CD14-positive monocyte (primary cell): ENCODE data around the gene REXO5. TPM values are rescaled to one million over a fixed set of nuclear protein-coding genes. Genes with fewer than 3 reads are reported as not detected.

Source experiments
- DNase-seq, 3 donors: peaks; one replicate each; pipeline ENCODE4 v3.0.0-alpha.2; 2011 to 2022
- H2AFZ ChIP-seq: 2 replicates; pipeline ENCODE4 v1.6.0; 2012; ENCODE audit warnings: mild to moderate bottlenecking, low read depth, low read length, inconsistent platforms; ENCODE audit not compliant: insufficient read depth, poor library complexity, severe bottlenecking
- H3K27ac ChIP-seq, 2 donors: 1 replicate in 1 of 2; 2 replicates in 1 of 2; pipeline ENCODE4 v1.5.1; 2012 to 2013; ENCODE audit warnings: low read length in 2 of 2, control low read depth in 1 of 2, inconsistent platforms in 1 of 2, low read depth in 1 of 2, mild to moderate bottlenecking in 1 of 2
- H3K27me3 ChIP-seq, 2 donors: one replicate each; pipeline versions ENCODE4 v1.6.0 to v1.6.1; 2011 to 2013; ENCODE audit warnings: low read length in 2 of 2; ENCODE audit not compliant: control insufficient read depth in 2 of 2, insufficient read depth in 2 of 2
- H3K36me3 ChIP-seq, 2 donors: replicated peaks in 1 of 2; 1 replicate in 1 of 2; 2 replicates in 1 of 2; pipeline versions ENCODE4 v1.5.1 to v1.6.1; 2012 to 2013; ENCODE audit warnings: low read length in 2 of 2, control low read depth in 1 of 2, inconsistent platforms in 1 of 2, mild to moderate bottlenecking in 1 of 2; ENCODE audit not compliant: insufficient read depth in 2 of 2, control insufficient read depth in 1 of 2
- H3K4me1 ChIP-seq, 2 donors: 1 replicate in 1 of 2; 2 replicates in 1 of 2; pipeline versions ENCODE4 v1.5.1 to v1.6.1; 2012 to 2013; ENCODE audit warnings: low read length in 2 of 2, control low read depth in 1 of 2, inconsistent platforms in 1 of 2, mild to moderate bottlenecking in 1 of 2, moderate library complexity in 1 of 2; ENCODE audit not compliant: insufficient read depth in 2 of 2, control insufficient read depth in 1 of 2
- H3K4me2 ChIP-seq: replicated peaks from 2 replicates; pipeline ENCODE3; 2012; ENCODE audit warnings: low read length, moderate library complexity, mild to moderate bottlenecking; ENCODE audit not compliant: poor library complexity, severe bottlenecking; ENCODE audit errors: extremely low read depth
- H3K4me3 ChIP-seq, 3 experiments: fragments of 200-600 bp in 1 of 3; sonication (generic) in 1 of 3; replicated peaks in 1 of 3; 1 replicate in 2 of 3; 2 replicates in 1 of 3; pipeline ENCODE4 v1.5.1; 2011 to 2013; ENCODE audit warnings: low read length in 3 of 3, mild to moderate bottlenecking in 3 of 3, control low read depth in 2 of 3, low read depth in 2 of 3, inconsistent platforms in 1 of 3, moderate library complexity in 1 of 3
- H3K79me2 ChIP-seq: 2 replicates; pipeline ENCODE4 v1.6.0; 2012; ENCODE audit warnings: mild to moderate bottlenecking, control low read depth, inconsistent platforms, low read length, moderate library complexity; ENCODE audit not compliant: insufficient read depth
- H3K9ac ChIP-seq: 2 replicates; pipeline ENCODE4 v1.6.0; 2017; ENCODE audit warnings: low read length, mild to moderate bottlenecking; ENCODE audit not compliant: insufficient read depth, poor library complexity, severe bottlenecking
- H3K9me3 ChIP-seq, 2 donors: replicated peaks in 1 of 2; 1 replicate in 1 of 2; 2 replicates in 1 of 2; pipeline versions ENCODE4 v1.5.1 to v1.6.1; 2012 to 2013; ENCODE audit warnings: low read length in 2 of 2, control low read depth in 1 of 2; ENCODE audit not compliant: control insufficient read depth in 1 of 2, insufficient read depth in 1 of 2
- H4K20me1 ChIP-seq: 2 replicates; pipeline ENCODE4 v1.6.0; 2012; ENCODE audit warnings: mild to moderate bottlenecking, low read length, control low read depth, moderate library complexity; ENCODE audit not compliant: insufficient read depth
- H3K27ac Mint-ChIP-seq, 7 donors: one replicate each; pipeline ENCODE4 v1.8.0; 2020; ENCODE audit warnings: mild to moderate bottlenecking in 7 of 7, mixed read lengths in 7 of 7, moderate library complexity in 6 of 7, inconsistent platforms in 2 of 7
- H3K27me3 Mint-ChIP-seq, 3 donors: one replicate each; pipeline ENCODE4 v1.8.0; 2021 to 2022; ENCODE audit warnings: low read depth in 3 of 3, mild to moderate bottlenecking in 3 of 3, mixed read lengths in 3 of 3, moderate library complexity in 3 of 3, inconsistent platforms in 1 of 3
- H3K36me3 Mint-ChIP-seq, 2 donors: one replicate each; pipeline ENCODE4 v1.8.0; 2020; ENCODE audit warnings: mixed read lengths in 2 of 2, inconsistent platforms in 1 of 2, mild to moderate bottlenecking in 1 of 2
- H3K4me1 Mint-ChIP-seq: one replicate; pipeline ENCODE4 v1.8.0; 2020; ENCODE audit warnings: mild to moderate bottlenecking, mixed read lengths
- H3K4me3 Mint-ChIP-seq, 2 donors: one replicate each; pipeline ENCODE4 v1.8.0; 2020; ENCODE audit warnings: mild to moderate bottlenecking in 2 of 2, mixed read lengths in 2 of 2, moderate library complexity in 1 of 2
- H3K9me3 Mint-ChIP-seq, 7 donors: one replicate each; pipeline ENCODE4 v1.8.0; 2020 to 2022; ENCODE audit warnings: mixed read lengths in 7 of 7, mild to moderate bottlenecking in 6 of 7, moderate library complexity in 6 of 7, inconsistent platforms in 2 of 7
- WGBS: methylation state at CpG from one replicate; pipeline ENCODE4 v1.1.5; 2013; ENCODE audit warnings: missing lambda C conversion rate; ENCODE audit not compliant: insufficient coverage; 5-methylcytosine and 5-hydroxymethylcytosine counted together
- intact Hi-C, 2 donors: fragments of 100-400 bp; cut with micrococcal nuclease; formaldehyde crosslinking; loops; one replicate each; pipeline versions ENCODE4 v1.15.0 to v1.15.1; 2023
- polyA plus RNA-seq, 3 donors: library from polyadenylated mRNA; depleted of rRNA in 1 of 3; unstranded in 2 of 3; stranded (reverse) in 1 of 3; fragments of 300-500 nt in 2 of 3; fragments of >200 nt in 1 of 3; fragmentation: Illumina TruSeq in 2 of 3; gene quantifications; 1 replicate in 2 of 3; 2 replicates in 1 of 3; pipeline ENCODE4 v1.2.3, GENCODE V29; 2012 to 2021
- TF ChIP-seq, protein P1 (sequence below): fragments of 200-600 bp; IDR thresholded peaks from one replicate; pipeline ENCODE4 v1.8.0; 2022; ENCODE audit warnings: antibody characterized with exemption, mild to moderate bottlenecking

The REXO5 gene
- polyA plus RNA-seq, 3 donors: 0.52 to 1.4 (median 0.55) TPM

DNA sequence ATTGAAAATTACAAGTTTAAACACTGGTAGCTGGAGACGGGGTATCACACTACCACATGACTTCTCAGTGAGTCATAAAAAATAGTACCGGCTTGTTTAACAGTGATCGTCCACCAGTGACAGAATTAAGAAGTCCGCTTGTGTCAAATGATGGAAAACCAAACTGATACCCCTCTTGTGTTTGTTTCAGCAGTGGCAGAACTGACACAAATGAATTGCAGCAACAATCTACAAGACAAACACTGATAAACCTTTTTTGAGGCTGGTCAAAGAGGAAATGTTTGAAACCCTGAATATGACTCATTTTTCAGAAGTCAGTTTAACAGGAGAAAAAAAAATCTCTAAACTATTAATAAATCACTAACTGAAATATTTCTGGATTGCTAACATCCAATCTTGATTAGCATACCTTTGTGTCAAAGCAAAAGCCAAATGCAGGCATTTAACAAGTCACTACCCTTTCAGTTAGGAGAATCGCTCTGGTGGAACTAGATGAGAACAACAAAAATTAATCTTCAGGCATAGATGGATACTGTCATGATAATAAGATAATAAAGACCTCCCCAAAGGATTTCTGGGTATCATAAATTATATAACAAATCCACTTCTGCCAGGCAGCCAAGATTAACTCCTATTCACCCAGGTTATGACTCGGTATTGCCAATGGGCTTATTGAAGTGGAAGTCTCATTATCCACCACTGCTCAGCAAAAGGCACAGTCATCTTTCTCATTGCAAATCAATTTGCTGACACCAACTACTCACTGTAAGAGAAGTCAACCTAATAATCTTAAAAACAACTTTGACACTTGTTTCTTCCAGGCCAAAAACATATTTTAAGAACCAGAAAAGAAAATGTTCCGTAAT lies 73.1 kb downstream of the REXO5 start:
- Histone ChIP-seq H3K4me3 (no peak overlapping the region), H3K27me3 (no peaks in the 10 kb centered on the region), H3K9ac (no peak overlapping the region), H3K27ac (peak overlapping the region in 1 of 2 donors; percentile 13), H4K20me1 (peaks cover 42% of the 10 kb centered on the region), H3K36me3 (no peaks in the 10 kb centered on the region), H3K4me1 (peaks cover 16 to 25% of the 10 kb centered on the region in 2 donors), H3K79me2 (peaks cover 37% of the 10 kb centered on the region), H2AFZ (no peak overlapping the region), H3K4me2 (no peak overlapping the region), H3K9me3 (no peaks in the 10 kb centered on the region)
- intact Hi-C loops: no loop called here
- peaks cover 45% of the 10 kb centered on the region for H3K4me1 Mint-ChIP-seq
- H3K9me3 Mint-ChIP-seq: no peaks in the 10 kb centered on the region
- TF ChIP-seq, protein P1, sequence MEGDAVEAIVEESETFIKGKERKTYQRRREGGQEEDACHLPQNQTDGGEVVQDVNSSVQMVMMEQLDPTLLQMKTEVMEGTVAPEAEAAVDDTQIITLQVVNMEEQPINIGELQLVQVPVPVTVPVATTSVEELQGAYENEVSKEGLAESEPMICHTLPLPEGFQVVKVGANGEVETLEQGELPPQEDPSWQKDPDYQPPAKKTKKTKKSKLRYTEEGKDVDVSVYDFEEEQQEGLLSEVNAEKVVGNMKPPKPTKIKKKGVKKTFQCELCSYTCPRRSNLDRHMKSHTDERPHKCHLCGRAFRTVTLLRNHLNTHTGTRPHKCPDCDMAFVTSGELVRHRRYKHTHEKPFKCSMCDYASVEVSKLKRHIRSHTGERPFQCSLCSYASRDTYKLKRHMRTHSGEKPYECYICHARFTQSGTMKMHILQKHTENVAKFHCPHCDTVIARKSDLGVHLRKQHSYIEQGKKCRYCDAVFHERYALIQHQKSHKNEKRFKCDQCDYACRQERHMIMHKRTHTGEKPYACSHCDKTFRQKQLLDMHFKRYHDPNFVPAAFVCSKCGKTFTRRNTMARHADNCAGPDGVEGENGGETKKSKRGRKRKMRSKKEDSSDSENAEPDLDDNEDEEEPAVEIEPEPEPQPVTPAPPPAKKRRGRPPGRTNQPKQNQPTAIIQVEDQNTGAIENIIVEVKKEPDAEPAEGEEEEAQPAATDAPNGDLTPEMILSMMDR: no peak
- no peaks in the 10 kb centered on the region for H3K27me3 Mint-ChIP-seq
- H3K4me3 Mint-ChIP-seq: no peak overlapping the region
- peaks cover 19 to 25% of the 10 kb centered on the region in 2 donors for H3K36me3 Mint-ChIP-seq
- 65% methylated on average over 5 of the region's 7 CpGs for WGBS
- peak in 1 of 3 donors; percentile 51 for DNase-seq
- peak overlapping the region in 1 of 7 donors; percentile 11 for H3K27ac Mint-ChIP-seq

DNA sequence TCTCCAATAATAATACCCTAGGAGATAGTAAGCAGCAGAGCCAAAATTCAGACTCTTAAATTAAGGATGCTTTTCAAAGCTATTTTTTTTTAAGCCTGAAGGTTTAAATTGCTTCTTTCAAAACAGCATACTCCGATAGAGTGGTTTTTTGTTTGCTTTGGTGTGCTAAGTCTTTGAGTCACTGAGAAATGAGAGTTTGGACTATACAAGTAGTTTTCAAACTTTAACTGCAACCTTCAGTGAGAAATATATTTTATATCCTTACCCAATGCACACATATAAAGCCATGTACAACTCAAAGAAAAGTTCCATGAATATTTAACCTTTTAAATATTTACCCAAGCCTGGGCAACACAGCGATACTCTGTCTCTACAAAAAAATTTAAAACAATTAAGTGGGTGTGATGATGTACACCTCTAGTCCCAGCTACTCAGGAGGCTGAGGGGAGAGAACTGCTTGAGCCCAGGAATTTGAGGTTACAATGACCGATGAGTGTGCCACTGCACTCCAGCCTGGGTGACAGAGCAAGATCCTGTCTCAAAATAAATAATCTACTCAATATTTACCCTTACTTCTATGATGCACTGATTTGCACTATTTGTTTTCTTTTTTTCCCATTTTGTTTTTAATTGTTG lies 74.7 kb downstream of the REXO5 start:
- H3K4me1 Mint-ChIP-seq: peaks cover 36% of the 10 kb centered on the region
- H3K9ac ChIP-seq: no peak overlapping the region
- peaks cover 44% of the 10 kb centered on the region for H3K79me2 ChIP-seq
- H2AFZ ChIP-seq: no peak overlapping the region
- no peak for DNase-seq
- H3K36me3 Mint-ChIP-seq: peaks cover 22 to 34% of the 10 kb centered on the region in 2 donors
- peak overlapping the region in 2 of 7 donors; percentile 9 to 66 for H3K27ac Mint-ChIP-seq
- peaks cover 0 to 6% of the 10 kb centered on the region in 2 donors for H3K36me3 ChIP-seq
- H3K9me3 Mint-ChIP-seq: no peaks in the 10 kb centered on the region
- no CpG with 5 or more reads among the region's 3 CpGs for WGBS
- no peak overlapping the region for H3K4me3 Mint-ChIP-seq
- no peak overlapping the region for H3K27ac ChIP-seq
- TF ChIP-seq, protein P1: no peak
- H4K20me1 ChIP-seq: peaks cover 37% of the 10 kb centered on the region
- intact Hi-C loops: no loop called here
- H3K27me3 Mint-ChIP-seq: no peaks in the 10 kb centered on the region
- H3K4me1 ChIP-seq: peaks cover 16 to 27% of the 10 kb centered on the region in 2 donors
- H3K27me3 ChIP-seq: no peaks in the 10 kb centered on the region
- no peak overlapping the region for H3K4me2 ChIP-seq
- no peak overlapping the region for H3K4me3 ChIP-seq
- H3K9me3 ChIP-seq: no peaks in the 10 kb centered on the region
